ENCODE results near the gene UCP2.

Gene UCP2

GRCh38 chr11:73982595-73982989, at the start of gene UCP2:
TSS of gene UCP2 (minus strand) at chr11:73982843. CDS start at chr11:73978378, 4,465 bp downstream.
- peak; percentile 91 for DNase-seq

- no peak for DNase-seq
These were observed 48.4 kb upstream of the UCP2 start for GRCh38 chr11:74030723-74031676.

- DNase-seq, result no peak
These were observed 43.0 kb upstream of the UCP2 start for GRCh38 chr11:74025467-74026166.

GRCh38 chr11:74024261-74025029, 41.8 kb upstream of the UCP2 start:
- no peak for DNase-seq

GRCh38 chr11:74023276-74023675, 40.6 kb upstream of the UCP2 start:
- DNase-seq, result no peak

GRCh38 chr11:74022546-74022945, 39.9 kb upstream of the UCP2 start:
- no peak for DNase-seq

GRCh38 chr11:74021998-74022397, 39.4 kb upstream of the UCP2 start:
- no peak for DNase-seq

- no peak for DNase-seq
These were observed 37.9 kb upstream of the UCP2 start for GRCh38 chr11:74020539-74020938.

- no peak for DNase-seq
These were observed 37.2 kb upstream of the UCP2 start for GRCh38 chr11:74019860-74020259.

GRCh38 chr11:74019104-74019738, 36.6 kb upstream of the UCP2 start:
- DNase-seq, result no peak

GRCh38 chr11:74018331-74019005, 35.8 kb upstream of the UCP2 start:
- no peak for DNase-seq

- no peak for DNase-seq
These were observed 35.0 kb upstream of the UCP2 start for GRCh38 chr11:74017631-74018030.

GRCh38 chr11:74015919-74016684, 33.5 kb upstream of the UCP2 start:
- DNase-seq, result no peak

- no peak for DNase-seq
These were observed 32.2 kb upstream of the UCP2 start for GRCh38 chr11:74014880-74015279.

GRCh38 chr11:74013141-74013540, 30.5 kb upstream of the UCP2 start:
- DNase-seq, result no peak

- no peak for DNase-seq
These were observed 29.6 kb upstream of the UCP2 start for GRCh38 chr11:74012074-74012809.

GRCh38 chr11:74011360-74012073, 28.9 kb upstream of the UCP2 start:
- DNase-seq, result no peak

GRCh38 chr11:74010306-74011300, 28.0 kb upstream of the UCP2 start:
- DNase-seq, result no peak
